CD4-positive, alpha-beta memory T cell (primary cell): Measurements from ENCODE around the gene RPL15. TPM values are rescaled to one million over a fixed set of nuclear protein-coding genes. Genes with fewer than 3 reads are reported as not detected.

ENCODE experiments used
- CTCF ChIA-PET: fragments of 350-600 bp; sonication (Branson Sonifier 250); formaldehyde crosslinking; loops from one replicate; lab custom pipeline; 2021; ENCODE audit warnings: inconsistent platforms; ENCODE audit not compliant: partially characterized antibody; lab: Charles Lee
- POLR2A ChIA-PET: fragments of 350-600 bp; sonication (Branson Sonifier 250); formaldehyde crosslinking; loops from one replicate; lab custom pipeline; 2021; ENCODE audit not compliant: partially characterized antibody; lab: Charles Lee
- DNase-seq, 5 donors: peaks; one replicate each; pipeline versions ENCODE4 v3.0.0 to v3.0.0-alpha.2; 2020 to 2022; ENCODE audit warnings: mixed read lengths in 1 of 5
- H3K27ac ChIP-seq: one replicate; pipeline ENCODE4 v1.7.0; 2013; ENCODE audit warnings: low read depth, low read length
- H3K27me3 ChIP-seq: 2 replicates; pipeline ENCODE4 v1.7.0; 2013; ENCODE audit warnings: mild to moderate bottlenecking, low read length, moderate library complexity; ENCODE audit not compliant: insufficient read depth
- H3K36me3 ChIP-seq: 2 replicates; pipeline ENCODE4 v1.7.0; 2013; ENCODE audit warnings: mild to moderate bottlenecking, low read length, moderate library complexity; ENCODE audit not compliant: insufficient read depth
- H3K4me1 ChIP-seq: 2 replicates; pipeline ENCODE4 v1.7.0; 2013; ENCODE audit warnings: mild to moderate bottlenecking, low read length, moderate library complexity; ENCODE audit not compliant: insufficient read depth
- H3K4me3 ChIP-seq, 2 donors: one replicate each; pipeline ENCODE4 v1.7.0; 2013; ENCODE audit warnings: low read length in 2 of 2, mild to moderate bottlenecking in 1 of 2
- H3K9me3 ChIP-seq, 2 donors: one replicate each; pipeline ENCODE4 v1.7.0; 2013; ENCODE audit warnings: low read length in 2 of 2, control low read depth in 1 of 2; ENCODE audit not compliant: control insufficient read depth in 1 of 2
- H3K27ac Mint-ChIP-seq, 7 donors: one replicate each; pipeline ENCODE4 v1.8.0; 2020 to 2021; ENCODE audit warnings: mixed read lengths in 7 of 7, mild to moderate bottlenecking in 6 of 7, inconsistent platforms in 3 of 7, moderate library complexity in 3 of 7
- H3K27me3 Mint-ChIP-seq, 2 donors: one replicate each; pipeline ENCODE4 v1.8.0; 2020 to 2021; ENCODE audit warnings: mixed read lengths in 2 of 2
- H3K36me3 Mint-ChIP-seq, 2 donors: one replicate each; pipeline ENCODE4 v1.8.0; 2020 to 2021; ENCODE audit warnings: mixed read lengths in 2 of 2, inconsistent platforms in 1 of 2, mild to moderate bottlenecking in 1 of 2
- H3K4me1 Mint-ChIP-seq, 4 donors: one replicate each; pipeline ENCODE4 v1.8.0; 2020 to 2021; ENCODE audit warnings: mixed read lengths in 4 of 4, mild to moderate bottlenecking in 1 of 4
- H3K4me3 Mint-ChIP-seq, 8 donors: one replicate each; pipeline ENCODE4 v1.8.0; 2020 to 2021; ENCODE audit warnings: mixed read lengths in 8 of 8, mild to moderate bottlenecking in 7 of 8, moderate library complexity in 6 of 8, inconsistent platforms in 3 of 8
- H3K9me3 Mint-ChIP-seq, 8 donors: one replicate each; pipeline ENCODE4 v1.8.0; 2020 to 2021; ENCODE audit warnings: mixed read lengths in 8 of 8, mild to moderate bottlenecking in 5 of 8, inconsistent platforms in 3 of 8, moderate library complexity in 1 of 8
- intact Hi-C: fragments of 100-400 bp; cut with micrococcal nuclease; formaldehyde crosslinking; loops from one replicate; pipeline ENCODE4 v1.15.1; 2023
- polyA plus RNA-seq, 2 donors: library from polyadenylated mRNA; unstranded; fragments of 300-500 nt; fragmentation: Illumina TruSeq; gene quantifications; one replicate each; pipeline ENCODE4 v1.2.3, GENCODE V29; 2021
- total RNA-seq, 2 experiments: library from RNA; stranded (reverse); gene quantifications; one replicate each; pipeline ENCODE4 v1.2.3, GENCODE V29; 2021

The RPL15 gene
- total and polyA plus RNA-seq, 4 experiments from 2014 or later, result 1,856 to 4,720 (median 3,328) TPM

GRCh38 chr3:23889386-23889785, 27.5 kb upstream of the RPL15 start:
- H3K27ac Mint-ChIP-seq, result peak overlapping the region in 1 of 7 donors; percentile 42
- H3K4me1 Mint-ChIP-seq, result peaks cover 0 to 5% (median under 1%) of the 10 kb centered on the region in 4 donors
- peaks cover 7 to 22% of the 10 kb centered on the region in 2 donors for H3K36me3 Mint-ChIP-seq
- intact Hi-C loops, result loop anchor here (2.0 kb wide), 2 partner anchors 55 to 109 kb away; partner anchors contain the start of gene NR1D2
- Histone ChIP-seq H3K9me3 (no peaks in the 10 kb centered on the region), H3K27ac (no peak overlapping the region), H3K4me1 (no peaks in the 10 kb centered on the region), H3K36me3 (peaks cover 4% of the 10 kb centered on the region), H3K4me3 (no peak overlapping the region), H3K27me3 (no peaks in the 10 kb centered on the region)
- H3K27me3 Mint-ChIP-seq, result no peaks in the 10 kb centered on the region
- no peak overlapping the region for H3K4me3 Mint-ChIP-seq
- no peaks in the 10 kb centered on the region for H3K9me3 Mint-ChIP-seq
- ChIA-PET POLR2A (interaction anchor here (2.1 kb wide), 1 partner anchor 28 kb away, joined by 10 read pairs; the partner anchor contains the start of genes NKIRAS1 and RPL15), CTCF (interaction anchor here (0.9 to 3.9 kb wide), 6 partner anchors 9 to 342 kb away, joined by 3 to 23 read pairs (median 4); no protein-coding TSS in a partner anchor)
- DNase-seq, result no peak

- H3K4me3 ChIP-seq, result no peak overlapping the region
- POLR2A ChIA-PET, result no interaction called here
- intact Hi-C loops, result loop anchor here (2.0 kb wide), 2 partner anchors 55 to 109 kb away; partner anchors contain the start of gene NR1D2
- Mint-ChIP-seq H3K4me3 (no peak overlapping the region), H3K36me3 (peaks cover 10 to 25% of the 10 kb centered on the region in 2 donors), H3K9me3 (no peaks in the 10 kb centered on the region), H3K27me3 (no peaks in the 10 kb centered on the region), H3K4me1 (peaks cover 0 to 5% (median 2%) of the 10 kb centered on the region in 4 donors), H3K27ac (no peak overlapping the region)
- H3K27ac ChIP-seq, result no peak overlapping the region
- no peaks in the 10 kb centered on the region for H3K27me3 ChIP-seq
- peaks cover 4% of the 10 kb centered on the region for H3K36me3 ChIP-seq
- H3K4me1 ChIP-seq, result no peaks in the 10 kb centered on the region
- H3K9me3 ChIP-seq, result no peaks in the 10 kb centered on the region
- no peak for DNase-seq
- CTCF ChIA-PET, result interaction anchor here (1.0 to 3.9 kb wide), 5 partner anchors 9 to 297 kb away, joined by 3 to 23 read pairs (median 4); no protein-coding TSS in a partner anchor
Observed at GRCh38 chr3:23889950-23890349, 27.0 kb upstream of the RPL15 start.

DNA sequence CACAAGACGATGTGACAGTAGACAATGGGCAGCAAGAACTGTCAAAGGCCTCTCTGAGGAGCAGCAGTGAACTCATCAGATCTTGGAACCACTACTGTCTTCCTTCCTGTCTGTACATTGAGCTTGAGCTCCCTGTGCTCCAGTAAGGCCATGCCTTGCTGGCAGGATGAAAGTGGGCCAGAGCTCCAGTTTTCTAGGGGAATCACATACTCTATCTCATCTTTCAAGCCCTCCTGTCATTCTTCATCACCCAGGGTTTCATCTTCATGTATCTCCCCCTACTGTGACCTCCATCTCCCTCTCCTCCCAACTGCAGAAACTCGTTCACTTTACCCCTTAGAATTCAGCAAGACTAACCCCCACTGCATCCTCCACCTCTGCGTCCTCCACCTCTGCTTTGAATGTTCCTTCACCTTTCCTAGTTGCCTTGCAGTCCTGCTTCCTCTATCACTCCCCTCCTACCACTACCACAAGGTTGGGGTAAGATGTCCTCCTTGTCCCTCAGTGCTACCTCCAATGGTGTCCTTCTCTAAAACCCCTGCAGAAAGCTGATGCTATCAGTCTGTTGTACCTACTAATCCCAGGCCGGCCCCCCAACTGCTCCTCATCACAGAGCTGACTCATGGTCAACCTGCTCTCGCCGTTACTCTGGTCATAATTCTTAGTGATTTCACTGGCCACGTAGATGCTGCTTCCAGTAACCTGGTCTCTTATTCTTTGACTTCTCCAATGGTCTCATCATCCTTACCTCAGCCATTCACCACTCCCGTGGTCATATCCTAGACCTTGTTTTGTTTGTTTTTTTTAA, 22.5 kb upstream of the RPL15 start:
- H3K27ac ChIP-seq, result no peak overlapping the region
- H3K27me3 ChIP-seq, result no peaks in the 10 kb centered on the region
- H3K4me3 Mint-ChIP-seq, result no peak overlapping the region
- peaks cover 25 to 33% of the 10 kb centered on the region in 2 donors for H3K36me3 Mint-ChIP-seq
- H3K4me1 ChIP-seq, result no peaks in the 10 kb centered on the region
- POLR2A ChIA-PET, result no interaction called here
- intact Hi-C loops, result no loop called here
- peaks cover 0 to 14% (median 1%) of the 10 kb centered on the region in 4 donors for H3K4me1 Mint-ChIP-seq
- no peaks in the 10 kb centered on the region for H3K27me3 Mint-ChIP-seq
- DNase-seq, result no peak
- H3K9me3 ChIP-seq, result no peaks in the 10 kb centered on the region
- H3K36me3 ChIP-seq, result peaks cover 4% of the 10 kb centered on the region
- CTCF ChIA-PET, result interaction anchor here (0.6 to 1.1 kb wide), 4 partner anchors 15 to 343 kb away, joined by 3 to 4 read pairs (median 3); partner anchors contain the start of genes NKIRAS1 and RPL15
- H3K9me3 Mint-ChIP-seq, result no peaks in the 10 kb centered on the region
- H3K27ac Mint-ChIP-seq, result peak overlapping the region in 3 of 7 donors; percentile 1 to 83 (median 76)
- H3K4me3 ChIP-seq, result no peak overlapping the region

GRCh38 chr3:23895181-23895580, 21.8 kb upstream of the RPL15 start:
- H3K9me3 ChIP-seq, result no peaks in the 10 kb centered on the region
- H3K27ac Mint-ChIP-seq, result peak overlapping the region in 2 of 7 donors; percentile 20 to 64
- H3K36me3 Mint-ChIP-seq, result peaks cover 27 to 33% of the 10 kb centered on the region in 2 donors
- no peaks in the 10 kb centered on the region for H3K4me1 ChIP-seq
- H3K4me3 Mint-ChIP-seq, result no peak overlapping the region
- H3K4me1 Mint-ChIP-seq, result peaks cover 0 to 14% (median 2%) of the 10 kb centered on the region in 4 donors
- intact Hi-C loops, result no loop called here
- H3K27me3 Mint-ChIP-seq, result no peaks in the 10 kb centered on the region
- ChIA-PET POLR2A (no interaction called here), CTCF (no interaction called here)
- no peaks in the 10 kb centered on the region for H3K9me3 Mint-ChIP-seq
- H3K4me3 ChIP-seq, result no peak overlapping the region
- H3K27me3 ChIP-seq, result no peaks in the 10 kb centered on the region
- peaks cover 4% of the 10 kb centered on the region for H3K36me3 ChIP-seq
- no peak for DNase-seq
- no peak overlapping the region for H3K27ac ChIP-seq

DNA sequence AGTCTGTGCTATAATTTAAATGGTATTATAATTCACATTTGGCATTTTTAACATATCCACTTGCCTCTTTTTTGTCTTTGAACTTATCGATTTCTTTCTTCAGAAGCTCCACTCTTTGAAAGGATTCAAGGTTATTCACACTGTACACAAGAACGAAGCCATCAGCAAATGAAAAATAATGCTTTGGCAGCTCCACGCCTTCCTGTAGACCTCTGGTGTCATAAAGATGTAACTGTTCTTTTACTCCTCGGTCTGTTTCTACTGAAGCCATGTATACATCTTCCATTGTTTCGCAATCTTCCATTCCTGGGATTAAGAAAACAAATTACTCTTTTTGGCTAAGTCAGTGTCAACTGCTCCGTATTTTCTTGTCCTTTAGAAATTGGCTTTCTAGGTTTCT, 16.2 kb upstream of the RPL15 start:
- intact Hi-C loops, result no loop called here
- H3K4me1 ChIP-seq, result no peaks in the 10 kb centered on the region
- Mint-ChIP-seq H3K4me1 (peaks cover 0 to 3% (median 2%) of the 10 kb centered on the region in 4 donors), H3K4me3 (no peak overlapping the region), H3K27me3 (no peaks in the 10 kb centered on the region), H3K36me3 (peaks cover 24 to 39% of the 10 kb centered on the region in 2 donors), H3K9me3 (peaks cover 0 to 4% (median 0%) of the 10 kb centered on the region in 8 donors), H3K27ac (no peak overlapping the region)
- no peaks in the 10 kb centered on the region for H3K9me3 ChIP-seq
- H3K4me3 ChIP-seq, result no peak overlapping the region
- POLR2A ChIA-PET, result no interaction called here
- no peak overlapping the region for H3K27ac ChIP-seq
- no peak for DNase-seq
- CTCF ChIA-PET, result interaction anchor here (1.1 kb wide), 1 partner anchor 9 kb away, joined by 3 read pairs; no protein-coding TSS in a partner anchor
- no peaks in the 10 kb centered on the region for H3K27me3 ChIP-seq
- H3K36me3 ChIP-seq, result no peaks in the 10 kb centered on the region

- intact Hi-C loops, result no loop called here
- Histone ChIP-seq H3K36me3 (no peaks in the 10 kb centered on the region), H3K4me3 (no peak overlapping the region), H3K4me1 (no peaks in the 10 kb centered on the region), H3K27me3 (no peaks in the 10 kb centered on the region), H3K9me3 (no peaks in the 10 kb centered on the region), H3K27ac (no peak overlapping the region)
- POLR2A ChIA-PET, result no interaction called here
- no peak for DNase-seq
- CTCF ChIA-PET, result no interaction called here
- Mint-ChIP-seq H3K4me1 (no peaks in the 10 kb centered on the region), H3K27ac (peak overlapping the region in 1 of 7 donors; percentile 32), H3K36me3 (peaks cover 15 to 23% of the 10 kb centered on the region in 2 donors), H3K4me3 (no peak overlapping the region), H3K27me3 (no peaks in the 10 kb centered on the region), H3K9me3 (peaks cover 0 to 4% (median 0%) of the 10 kb centered on the region in 8 donors)
Observed at GRCh38 chr3:23904545-23904944, 12.4 kb upstream of the RPL15 start.

DNA sequence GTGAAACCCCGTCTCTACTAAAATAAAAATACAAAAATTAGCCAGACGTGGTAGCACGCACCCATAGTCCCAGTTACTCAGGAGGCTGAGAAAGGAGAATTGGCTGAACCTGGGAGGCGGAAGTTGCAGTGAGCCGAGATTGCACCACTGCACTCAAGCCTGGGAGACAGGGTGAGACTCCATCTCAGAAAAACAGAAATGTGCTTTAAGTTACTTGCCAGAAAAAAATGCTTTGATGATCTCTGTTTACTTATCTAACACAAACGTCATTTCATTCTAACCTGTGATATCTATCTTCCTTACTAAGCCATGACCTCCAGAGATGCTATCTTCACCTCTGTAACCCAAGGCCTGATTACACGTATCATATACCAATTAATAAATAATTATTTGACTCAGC, 7.6 kb upstream of the RPL15 start:
- ChIA-PET CTCF (no interaction called here), POLR2A (no interaction called here)
- no peaks in the 10 kb centered on the region for H3K9me3 Mint-ChIP-seq

More for the DNA sequence above, 7.6 kb upstream of the RPL15 start:
- Mint-ChIP-seq H3K27me3 (no peaks in the 10 kb centered on the region), H3K4me3 (no peak overlapping the region), H3K27ac (no peak overlapping the region), H3K36me3 (peaks cover 2 to 8% of the 10 kb centered on the region in 2 donors), H3K4me1 (peaks cover 0 to 4% (median 2%) of the 10 kb centered on the region in 4 donors)
- intact Hi-C loops, result no loop called here
- H3K4me1 ChIP-seq, result no peaks in the 10 kb centered on the region
- H3K36me3 ChIP-seq, result no peaks in the 10 kb centered on the region
- H3K27ac ChIP-seq, result no peak overlapping the region
- DNase-seq, result no peak
- H3K9me3 ChIP-seq, result no peaks in the 10 kb centered on the region
- no peaks in the 10 kb centered on the region for H3K27me3 ChIP-seq
- H3K4me3 ChIP-seq, result no peak overlapping the region
